OCI-LY7 (cell line): Measurements from ENCODE around the gene BEAN1.

Source experiments
- EZH2phosphoT487 ChIP-seq: fragments of 200-600 bp; sonication (generic); IDR thresholded peaks from 2 replicates; pipeline ENCODE4 v1.6.1; 2018; ENCODE audit warnings: low read depth, borderline replicate concordance, mild to moderate bottlenecking, mixed run types, antibody characterized with exemption, low read length, moderate library complexity, mixed read lengths
- TF ChIP-seq, protein P1 (sequence below): fragments of 200-600 bp; sonication (generic); conservative IDR thresholded peaks from 2 replicates; pipeline ENCODE4 v1.5.1; 2014; ENCODE audit warnings: mild to moderate bottlenecking, antibody characterized with exemption, low read length, moderate library complexity, mixed read lengths

GRCh38 chr16:66523861-66524354 is 96.8 kb downstream of the BEAN1 start:
- TF ChIP-seq, protein P1, sequence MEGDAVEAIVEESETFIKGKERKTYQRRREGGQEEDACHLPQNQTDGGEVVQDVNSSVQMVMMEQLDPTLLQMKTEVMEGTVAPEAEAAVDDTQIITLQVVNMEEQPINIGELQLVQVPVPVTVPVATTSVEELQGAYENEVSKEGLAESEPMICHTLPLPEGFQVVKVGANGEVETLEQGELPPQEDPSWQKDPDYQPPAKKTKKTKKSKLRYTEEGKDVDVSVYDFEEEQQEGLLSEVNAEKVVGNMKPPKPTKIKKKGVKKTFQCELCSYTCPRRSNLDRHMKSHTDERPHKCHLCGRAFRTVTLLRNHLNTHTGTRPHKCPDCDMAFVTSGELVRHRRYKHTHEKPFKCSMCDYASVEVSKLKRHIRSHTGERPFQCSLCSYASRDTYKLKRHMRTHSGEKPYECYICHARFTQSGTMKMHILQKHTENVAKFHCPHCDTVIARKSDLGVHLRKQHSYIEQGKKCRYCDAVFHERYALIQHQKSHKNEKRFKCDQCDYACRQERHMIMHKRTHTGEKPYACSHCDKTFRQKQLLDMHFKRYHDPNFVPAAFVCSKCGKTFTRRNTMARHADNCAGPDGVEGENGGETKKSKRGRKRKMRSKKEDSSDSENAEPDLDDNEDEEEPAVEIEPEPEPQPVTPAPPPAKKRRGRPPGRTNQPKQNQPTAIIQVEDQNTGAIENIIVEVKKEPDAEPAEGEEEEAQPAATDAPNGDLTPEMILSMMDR: no peak
- TF ChIP-seq EZH2phosphoT487: no peak
